ENCODE results near the gene FADS3. TPM values are rescaled to one million over a fixed set of nuclear protein-coding genes. Genes with fewer than 3 reads are reported as not detected.

The FADS3 gene
- total and polyA plus RNA-seq, 2 donors (not counting 3 experiments of a cell fraction or from before 2014, with no cell fraction given) = 216 to 346 TPM

- ChIA-PET CTCF (interaction anchor here (5.7 kb wide), 1 partner anchor 41 kb away, joined by 38 read pairs; no protein-coding TSS in a partner anchor), POLR2A (no interaction called here)
- BruUV-seq (replicated peaks) = no TSS peak
- Histone ChIP-seq H3K9me3 (replicated peaks; ENCODE audit: control insufficient read depth, insufficient read depth, low read length) (no peaks in the 10 kb centered on the region), H3K9ac (replicated peaks; ENCODE audit: extremely low read depth, insufficient read depth, low read length) (no peak overlapping the region), H3K4me2 (ENCODE audit: insufficient read depth, low read length) (no peak overlapping the region), H3K36me3 (ENCODE audit: control insufficient read depth in 2 of 2, extremely low read depth in 1 of 2, insufficient read depth in 2 of 2, low read length in 2 of 2) (peaks cover 29 to 35% of the 10 kb centered on the region in 2 experiments), H3K9me1 (replicated peaks; ENCODE audit: control insufficient read depth, extremely low read depth, insufficient read depth, low read length) (no peaks in the 10 kb centered on the region), H3K27me3 (ENCODE audit: control insufficient read depth in 2 of 2, insufficient read depth in 2 of 2, low read length in 2 of 2) (no peaks in the 10 kb centered on the region), H3K27ac (ENCODE audit: insufficient read depth, low read depth, low read length) (no peak overlapping the region), H3K4me1 (ENCODE audit: control insufficient read depth, extremely low read depth, insufficient read depth, low read length) (peaks cover 34% of the 10 kb centered on the region), H3K4me3 (replicated peaks in 1 of 3; ENCODE audit: insufficient read depth in 1 of 3, low read depth in 1 of 3, low read length in 3 of 3) (no peak overlapping the region), H2AFZ (ENCODE audit: low read depth, low read length) (no peak overlapping the region), H3K79me2 (ENCODE audit: control insufficient read depth, insufficient read depth, low read length) (peaks cover 72% of the 10 kb centered on the region), H4K20me1 (replicated peaks; ENCODE audit: control insufficient read depth, extremely low read depth, insufficient read depth, low read length) (no peaks in the 10 kb centered on the region)
- no peak for FAIRE-seq
- intact Hi-C loops (cut with micrococcal nuclease) (no loop called here), dilution Hi-C loops (cut with MboI; ENCODE audit: extremely low pct_ligation_motif_present, low sequenced_read_pairs) (no loop called here)
- no peak for DNase-seq (ENCODE audit: low read depth, low spot score)
- no peak for TF ChIP-seq POLR2AphosphoS5 (IDR thresholded peaks at IDR 0.05; ENCODE audit: insufficient read depth, low read depth, low read length)
- no peak for TF ChIP-seq POLR2A (IDR thresholded peaks at IDR 0.05; ENCODE audit: low read depth, low read length)
- no peak for TF ChIP-seq GATA2 (IDR thresholded peaks at IDR 0.05; ENCODE audit: insufficient read depth, insufficient read length, low read depth, low read length)
- TF ChIP-seq MAX (IDR thresholded peaks at IDR 0.05; ENCODE audit: insufficient read depth, insufficient read length) = no peak
- TF ChIP-seq CTCF (IDR thresholded peaks at IDR 0.05; ENCODE audit: extremely low read depth in 1 of 2, insufficient read depth in 1 of 2, low read depth in 1 of 2, low read length in 2 of 2) = no peak
- TF ChIP-seq FOS (IDR thresholded peaks at IDR 0.05; ENCODE audit: borderline replicate concordance, insufficient read depth, low read length) = no peak
- TF ChIP-seq EZH2 (IDR thresholded peaks at IDR 0.05; ENCODE audit: borderline replicate concordance, low read depth, low read length, severe bottlenecking) = no peak
- TF ChIP-seq MYC (IDR thresholded peaks at IDR 0.05; ENCODE audit: low read depth, low read length) = no peak
- no peak for TF ChIP-seq JUN (IDR thresholded peaks at IDR 0.05; ENCODE audit: borderline replicate concordance, insufficient read depth, insufficient read length, low read depth)
Measured at GRCh38 chr11:61837411-61838005, 53.8 kb downstream of the FADS3 start.
